ENCODE measurements around the gene SRGAP2C. TPM values are rescaled to one million over a fixed set of nuclear protein-coding genes. Genes with fewer than 3 reads are reported as not detected.
"Not testable (repeated sequence)": the region's sequence is repeated elsewhere in the genome, so short reads cannot be mapped to it uniquely, and the experiment has no call there.

SRGAP2C gene
- total and polyA plus RNA-seq, 10 donors, result 2.6 to 78.6 (median 32.5) TPM

DNA sequence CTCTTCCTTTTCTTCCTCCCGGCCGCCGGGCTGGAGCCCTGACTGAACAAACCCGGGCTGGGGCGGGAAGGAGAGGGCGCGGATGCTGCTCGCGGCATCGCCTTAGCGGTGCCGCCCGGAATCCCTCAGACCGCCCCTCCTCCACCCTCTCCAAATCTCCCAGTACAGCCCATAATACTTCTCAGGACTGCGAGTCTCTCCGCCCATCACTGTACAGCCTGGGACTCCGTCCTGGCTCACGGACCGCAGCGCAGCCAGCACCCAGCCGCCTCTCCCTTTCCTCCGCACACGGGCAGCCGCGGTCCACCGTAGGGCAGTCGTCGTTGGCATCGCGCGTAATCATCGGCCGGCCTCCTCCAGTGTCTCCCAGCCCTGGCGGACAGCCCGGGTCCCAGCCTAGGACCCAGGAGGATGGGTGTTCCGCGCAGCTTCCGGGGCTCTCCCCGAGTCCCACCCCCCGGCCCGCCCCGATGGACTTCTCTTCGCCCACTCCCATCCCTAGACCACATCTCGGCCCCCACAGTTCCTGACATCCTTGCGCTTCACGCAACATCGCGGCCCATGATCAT lies 449 bp downstream of the SRGAP2C start:
- intact Hi-C loops (cut with DNase I; ENCODE audit: low total_unique reads), result not testable (repeated sequence)
- peak overlapping the region in 6 of 8 donors; percentile 35 to 70 (median 49) for H3K4me3 ChIP-seq

DNA sequence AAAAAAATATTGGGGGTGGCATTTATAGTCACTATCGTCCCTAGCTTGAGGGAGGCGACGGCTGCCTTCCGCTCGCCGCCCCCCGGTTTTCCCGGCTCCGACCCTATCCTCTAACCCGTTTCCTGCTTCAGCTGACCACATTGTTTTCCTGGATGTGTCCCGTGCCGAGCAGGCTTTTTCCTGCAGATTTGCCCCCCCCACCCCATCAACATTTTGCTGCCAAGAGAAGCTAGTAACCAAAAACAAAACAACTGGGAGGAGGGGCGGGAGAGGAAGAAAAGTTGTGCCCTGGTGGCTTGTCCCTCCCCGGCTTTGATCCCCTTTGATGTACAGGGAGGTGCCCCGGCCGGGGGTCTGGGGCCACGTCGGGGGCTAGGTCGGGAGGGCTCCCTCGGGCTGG lies 1.4 kb downstream of the SRGAP2C start:
- intact Hi-C loops (cut with DNase I; ENCODE audit: low total_unique reads); H3K36me3 ChIP-seq; H3K9me3 ChIP-seq; H3K27me3 ChIP-seq (replicated peaks in 1 of 7): not testable (repeated sequence)
- peak overlapping the region in 3 of 8 donors; percentile 50 to 59 (median 51) for H3K27ac ChIP-seq
- peak; percentile 51 for DNase-seq
- 0% methylated on average over 3 to 4 of the region's 20 CpGs; no CpG with 5 or more reads in 2 of the 5 donors for WGBS, 5 donors
- H3K4me3 ChIP-seq, result peak overlapping the region in 5 of 8 donors; percentile 9 to 60 (median 33)
- peaks cover 0 to 13% (median 0%) of the 10 kb centered on the region in 6 donors for H3K4me1 ChIP-seq

More for the DNA sequence above, 449 bp downstream of the SRGAP2C start:
- H3K36me3 ChIP-seq; H3K27me3 ChIP-seq (replicated peaks in 1 of 7); H3K9me3 ChIP-seq: not testable (repeated sequence)
- no CpG with 5 or more reads among the region's 48 CpGs for WGBS, 5 donors
- DNase-seq, result peak; percentile 84
- Histone ChIP-seq H3K4me1 (peaks cover 0 to 13% (median 0%) of the 10 kb centered on the region in 6 donors), H3K27ac (peak overlapping the region in 6 of 8 donors; percentile 72 to 88 (median 85))

DNA sequence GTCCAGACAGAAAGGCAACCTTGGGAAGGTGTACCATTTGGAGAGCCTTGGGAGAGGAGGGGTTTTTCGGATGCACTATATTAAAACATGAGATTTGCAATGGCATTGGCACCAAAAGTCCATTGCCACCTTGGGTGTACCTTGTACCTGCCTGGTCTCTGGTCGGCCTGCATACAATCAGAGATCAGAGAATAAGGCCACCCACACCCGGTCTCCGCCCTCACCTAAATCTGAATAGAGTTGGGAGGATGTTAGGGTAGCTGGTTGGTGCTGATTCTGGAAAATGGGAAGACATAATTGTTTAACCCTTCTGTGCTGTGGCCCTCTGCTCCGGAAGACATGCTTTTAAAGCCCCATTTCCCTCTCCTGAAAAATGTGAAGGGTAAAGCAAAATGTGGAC lies 3.1 kb downstream of the SRGAP2C start:
- intact Hi-C loops (cut with DNase I; ENCODE audit: low total_unique reads); H3K27ac ChIP-seq; H3K9me3 ChIP-seq; H3K27me3 ChIP-seq (replicated peaks in 1 of 7); DNase-seq; H3K36me3 ChIP-seq: not testable (repeated sequence)
- WGBS, 5 donors, result 74 to 90% (median 87%) methylated on average over 3 to 5 of the region's 5 CpGs
- H3K4me3 ChIP-seq, result peak overlapping the region in 3 of 8 donors; percentile 14 to 49 (median 34)
- peaks cover 0 to 13% (median 0%) of the 10 kb centered on the region in 6 donors for H3K4me1 ChIP-seq

DNA sequence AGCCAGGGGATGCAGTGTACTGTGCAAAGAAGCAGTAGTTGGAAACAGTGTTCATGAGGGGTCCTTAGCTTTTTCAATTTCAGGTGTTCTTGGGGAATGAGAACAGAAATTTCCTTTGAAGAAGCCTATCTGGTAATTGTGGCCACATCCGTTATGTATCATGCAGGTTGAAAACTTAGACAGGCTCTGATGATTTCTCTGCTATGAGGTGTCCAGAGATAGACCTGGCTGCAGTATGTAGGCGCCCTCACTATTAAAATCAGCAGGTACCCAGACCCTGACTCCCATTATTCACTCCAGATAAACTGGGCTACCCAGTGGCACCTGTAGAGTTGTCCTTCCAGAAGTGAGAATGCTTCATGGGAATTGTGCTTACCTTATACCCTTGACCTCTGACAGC lies 7.7 kb downstream of the SRGAP2C start:
- H3K36me3 ChIP-seq; intact Hi-C loops (cut with DNase I; ENCODE audit: low total_unique reads); H3K27ac ChIP-seq; H3K4me1 ChIP-seq; H3K27me3 ChIP-seq (replicated peaks in 1 of 7); DNase-seq; H3K4me3 ChIP-seq; H3K9me3 ChIP-seq: not testable (repeated sequence)
- 91 to 100% (median 100%) methylated on average over 1 of the region's 2 CpGs; no CpG with 5 or more reads in 2 of the 5 donors for WGBS, 5 donors

DNA sequence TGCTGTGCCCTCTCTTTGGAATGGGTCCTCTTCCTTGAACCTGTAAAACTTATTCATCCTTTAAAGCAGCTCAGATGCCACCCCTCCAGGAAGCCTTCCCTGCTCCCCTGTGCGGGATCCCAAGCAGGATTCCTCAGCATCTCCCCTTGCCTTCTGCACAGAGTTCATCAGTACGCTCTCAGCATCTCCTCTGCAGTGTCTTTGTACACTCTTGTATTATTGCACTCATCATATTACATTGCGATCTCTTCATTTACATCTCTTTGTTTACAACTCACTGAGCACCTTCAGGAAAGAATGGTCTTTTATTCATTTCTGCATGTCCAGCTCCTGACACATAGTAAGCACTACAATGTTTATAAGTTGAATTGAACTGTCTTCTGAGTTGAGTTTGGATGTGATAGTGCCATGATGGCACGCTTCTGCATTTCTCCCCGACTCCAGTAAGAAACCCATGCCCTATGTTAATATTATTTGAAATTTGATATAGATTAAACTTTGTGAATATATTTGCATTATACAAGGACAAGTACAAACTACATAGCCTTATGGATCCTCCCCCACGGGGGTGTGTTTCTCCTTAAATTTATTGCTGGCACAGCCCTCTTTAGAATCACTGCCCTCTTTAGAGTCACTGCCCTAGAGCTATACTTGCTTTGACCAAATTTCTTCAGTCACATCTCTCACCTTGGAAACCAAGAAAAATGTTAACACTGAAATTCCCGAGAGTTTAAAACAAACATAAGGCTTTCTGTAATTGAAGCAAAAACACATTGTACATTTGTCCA lies 12.5 kb downstream of the SRGAP2C start:
- H3K27ac ChIP-seq; intact Hi-C loops (cut with DNase I; ENCODE audit: low total_unique reads); H3K4me1 ChIP-seq; H3K36me3 ChIP-seq; DNase-seq; H3K9me3 ChIP-seq; H3K4me3 ChIP-seq; H3K27me3 ChIP-seq (replicated peaks in 1 of 7): not testable (repeated sequence)
- WGBS, 5 donors, result 90 to 100% (median 100%) methylated on average over 1 to 3 of the region's 7 CpGs

DNA sequence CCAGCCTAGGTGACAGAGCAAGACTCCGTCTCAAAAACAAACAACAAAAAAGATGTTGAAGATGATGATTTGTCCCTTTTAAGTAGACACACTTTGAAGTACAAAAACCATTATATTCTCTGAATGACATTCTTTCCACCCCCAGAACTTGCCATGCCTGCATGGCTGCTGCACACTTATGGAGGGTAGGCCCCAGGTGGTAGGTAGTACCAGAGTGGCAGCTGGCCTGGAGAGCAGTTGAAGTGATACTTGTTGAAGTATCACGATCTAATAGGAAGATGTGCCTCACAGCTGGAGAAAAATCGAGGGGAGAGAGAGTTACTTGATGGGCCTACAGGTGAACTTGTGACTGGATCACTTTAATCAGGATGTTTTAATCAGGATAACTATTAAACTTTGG lies 15.0 kb downstream of the SRGAP2C start:
- DNase-seq; H3K9me3 ChIP-seq; H3K4me3 ChIP-seq; H3K27me3 ChIP-seq (replicated peaks in 1 of 7); H3K4me1 ChIP-seq; H3K27ac ChIP-seq; intact Hi-C loops (cut with DNase I; ENCODE audit: low total_unique reads); H3K36me3 ChIP-seq: not testable (repeated sequence)
- 67 to 100% (median 86%) methylated on average over 1 of the region's 3 CpGs for WGBS, 5 donors

DNA sequence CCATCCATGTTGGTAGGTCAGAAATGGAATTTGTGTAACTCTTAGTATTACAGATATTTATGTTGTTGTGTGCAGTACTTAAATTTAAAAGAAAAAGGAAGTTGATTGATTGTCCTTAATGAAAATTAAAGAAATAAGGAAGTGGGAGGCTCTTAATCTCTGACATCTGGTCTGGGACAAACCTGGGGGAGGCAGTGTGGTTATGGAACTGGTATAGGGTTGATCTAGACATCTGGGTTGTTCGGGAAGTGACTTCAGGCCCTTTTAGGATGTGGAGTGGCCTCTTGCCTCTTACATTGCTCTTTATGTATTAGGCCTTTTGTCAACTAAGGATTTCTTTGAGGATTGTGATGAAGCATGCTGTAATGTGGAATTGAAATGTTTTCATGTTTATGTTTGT lies 15.5 kb downstream of the SRGAP2C start:
- H3K4me1 ChIP-seq; DNase-seq; H3K36me3 ChIP-seq; H3K27ac ChIP-seq; H3K9me3 ChIP-seq; H3K4me3 ChIP-seq; H3K27me3 ChIP-seq (replicated peaks in 1 of 7); intact Hi-C loops (cut with DNase I; ENCODE audit: low total_unique reads): not testable (repeated sequence)
- no CpG with 5 or more reads among the region's 1 CpG for WGBS, 5 donors

DNA sequence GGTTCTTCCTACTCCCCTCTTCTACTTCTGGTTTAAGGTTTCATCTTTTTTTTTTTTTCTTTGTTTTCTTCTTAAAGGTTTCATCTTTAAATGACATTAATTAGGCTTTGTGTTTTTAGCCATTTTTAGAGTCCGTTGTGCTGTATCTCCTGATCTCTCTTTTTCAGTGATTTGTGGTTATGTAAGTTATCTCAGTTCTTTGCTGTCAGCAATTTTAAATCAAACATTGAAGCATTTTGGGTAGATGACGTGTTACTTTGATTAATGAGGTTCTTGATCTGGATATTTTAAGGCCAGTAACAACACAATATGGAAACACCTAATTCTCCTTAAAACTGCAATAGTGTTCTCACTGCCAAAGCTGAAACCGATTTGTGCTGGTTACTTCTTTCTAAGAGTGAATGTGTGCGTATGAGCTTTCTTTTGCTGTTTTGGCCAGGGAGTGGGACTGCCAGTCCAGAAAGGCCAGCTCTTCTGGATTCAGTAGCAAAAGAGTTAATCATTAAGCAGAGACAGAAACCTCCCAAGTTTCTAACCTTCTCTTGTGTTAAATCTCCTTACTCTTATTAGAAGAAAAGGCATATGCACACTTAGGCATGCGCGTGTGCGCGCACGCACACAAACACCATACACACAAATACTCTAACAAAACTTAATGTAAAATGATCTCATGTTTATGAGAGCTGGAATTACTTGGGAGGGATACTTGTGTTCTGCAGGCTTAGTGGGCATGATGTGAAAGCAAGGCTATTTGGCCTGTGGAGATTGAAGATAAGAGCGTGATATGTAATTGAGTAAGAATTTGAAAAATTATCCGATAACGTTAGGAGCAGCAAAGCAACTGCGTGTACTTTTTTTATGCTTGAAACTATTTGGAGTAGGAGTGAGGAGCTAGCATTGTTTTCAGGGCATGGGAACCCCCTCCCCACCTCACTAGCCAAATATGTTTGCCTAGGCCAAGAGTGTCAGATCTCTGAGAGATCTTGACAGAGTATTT lies 16.5 kb downstream of the SRGAP2C start:
- H3K4me3 ChIP-seq; H3K27me3 ChIP-seq (replicated peaks in 1 of 7); intact Hi-C loops (cut with DNase I; ENCODE audit: low total_unique reads); H3K4me1 ChIP-seq; H3K36me3 ChIP-seq; DNase-seq; H3K9me3 ChIP-seq; H3K27ac ChIP-seq: not testable (repeated sequence)
- 87 to 94% (median 91%) methylated on average over 9 of the region's 13 CpGs for WGBS, 5 donors

DNA sequence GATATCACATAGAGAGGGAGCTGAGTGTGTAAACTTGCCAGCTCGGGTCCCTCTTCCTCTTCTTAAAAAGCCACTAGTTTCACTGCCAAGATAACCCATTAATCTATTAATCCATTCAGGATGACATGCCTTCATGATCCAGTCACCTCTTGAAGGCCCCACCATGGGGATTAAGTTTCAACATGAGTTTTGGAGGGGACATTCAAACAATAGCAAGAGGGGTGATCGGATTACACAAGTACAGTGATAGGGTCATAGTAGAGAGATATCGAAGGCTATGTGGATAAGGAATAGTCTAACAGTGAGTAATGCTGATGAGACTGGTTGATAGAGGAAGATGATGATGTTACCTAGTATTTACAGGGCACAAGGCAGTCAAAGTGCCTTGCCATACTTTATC lies 18.2 kb downstream of the SRGAP2C start:
- DNase-seq; H3K4me3 ChIP-seq; H3K27me3 ChIP-seq (replicated peaks in 1 of 7); H3K9me3 ChIP-seq; H3K27ac ChIP-seq; H3K36me3 ChIP-seq; H3K4me1 ChIP-seq; intact Hi-C loops (cut with DNase I; ENCODE audit: low total_unique reads): not testable (repeated sequence)
- 74 to 93% (median 83%) methylated on average over 2 to 3 of the region's 3 CpGs for WGBS, 5 donors

DNA sequence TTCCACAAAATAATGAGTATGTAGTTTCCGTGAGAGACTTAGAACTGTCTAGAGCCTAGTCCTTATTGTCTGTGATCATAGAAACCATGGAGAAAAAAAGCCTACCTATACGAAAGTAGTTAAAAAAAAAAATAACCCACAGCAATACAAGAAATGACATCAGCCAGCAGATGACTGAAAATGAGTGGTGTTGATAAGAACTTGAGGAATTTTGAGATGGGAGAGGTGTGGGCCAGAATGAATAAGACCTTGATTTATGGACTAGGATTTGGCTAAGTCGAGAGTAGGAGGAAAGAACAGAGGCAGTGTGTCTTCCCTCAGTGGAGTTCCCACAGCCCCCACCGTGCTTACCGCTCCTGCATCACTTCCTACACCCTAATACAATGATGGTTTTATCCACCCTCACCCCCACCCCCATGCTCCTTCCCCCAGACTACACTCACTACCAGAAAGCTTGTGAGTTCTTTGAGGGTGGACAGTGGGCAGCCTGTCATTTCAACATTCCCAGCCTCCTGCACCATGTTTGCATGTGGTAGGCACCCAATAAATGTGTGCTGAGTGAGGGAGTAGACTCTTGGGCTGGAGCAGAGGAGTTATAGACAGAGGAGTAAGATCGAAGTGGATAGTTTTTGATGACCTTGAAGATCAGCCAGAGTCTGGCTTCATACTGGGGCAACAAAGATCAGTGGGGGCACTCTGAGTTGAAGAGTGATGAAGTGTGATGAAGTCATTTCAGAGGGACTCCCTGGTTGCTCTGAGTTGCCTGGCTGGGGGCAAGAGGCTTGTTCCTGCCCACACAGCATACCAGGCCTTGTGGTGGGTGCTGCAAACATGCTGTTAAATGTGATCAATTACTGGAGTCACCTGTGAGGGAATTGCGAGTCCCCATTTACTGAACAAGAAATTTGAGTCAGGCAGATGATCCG lies 21.3 kb downstream of the SRGAP2C start:
- H3K36me3 ChIP-seq; H3K4me1 ChIP-seq; H3K9me3 ChIP-seq; intact Hi-C loops (cut with DNase I; ENCODE audit: low total_unique reads); H3K4me3 ChIP-seq; DNase-seq; H3K27ac ChIP-seq; H3K27me3 ChIP-seq (replicated peaks in 1 of 7): not testable (repeated sequence)
- 80 to 90% (median 86%) methylated on average over 1 of the region's 8 CpGs for whole genome bisulfite sequencing, 5 donors

Measured in spleen (tissue), 11 donors.